WTC11 (cell line): ENCODE data around the gene NET1. TPM values are rescaled to one million over a fixed set of nuclear protein-coding genes. Genes with fewer than 3 reads are reported as not detected.

Source experiments
- ATF1 ChIP-seq: sonication (generic); formaldehyde crosslinking; IDR thresholded peaks from 2 replicates; pipeline ENCODE4 v1.8.1; 2023; ENCODE audit warnings: mild to moderate bottlenecking, moderate library complexity, missing genetic modification reagents
- ATF6 ChIP-seq: sonication (generic); formaldehyde crosslinking; IDR thresholded peaks from 2 replicates; pipeline ENCODE4 v1.8.1; 2023; ENCODE audit warnings: mild to moderate bottlenecking, missing genetic modification reagents
- CREM ChIP-seq: sonication (generic); formaldehyde crosslinking; IDR thresholded peaks from 2 replicates; pipeline ENCODE4 v1.8.1; 2022; ENCODE audit warnings: mild to moderate bottlenecking, missing genetic modification reagents, moderate library complexity
- ELF4 ChIP-seq: sonication (generic); formaldehyde crosslinking; IDR thresholded peaks from 2 replicates; pipeline ENCODE4 v1.8.1; 2022; ENCODE audit warnings: low read depth, mild to moderate bottlenecking, moderate library complexity, missing genetic modification reagents
- ETV6 ChIP-seq: sonication (generic); formaldehyde crosslinking; IDR thresholded peaks from 2 replicates; pipeline ENCODE4 v1.8.1; 2022; ENCODE audit warnings: mild to moderate bottlenecking, missing genetic modification reagents
- FOXJ3 ChIP-seq: sonication (generic); formaldehyde crosslinking; IDR thresholded peaks from 2 replicates; pipeline ENCODE4 v1.9.0; 2021; ENCODE audit warnings: missing genetic modification reagents, mild to moderate bottlenecking, borderline replicate concordance
- FOXK1 ChIP-seq: sonication (generic); formaldehyde crosslinking; IDR thresholded peaks from 2 replicates; pipeline ENCODE4 v1.8.0; 2022; ENCODE audit warnings: mild to moderate bottlenecking, moderate library complexity, missing genetic modification reagents
- GABPB1 ChIP-seq: sonication (generic); formaldehyde crosslinking; IDR thresholded peaks from 2 replicates; pipeline ENCODE4 v1.8.1; 2023; ENCODE audit warnings: mild to moderate bottlenecking, missing genetic modification reagents
- HMGXB4 ChIP-seq: sonication (generic); formaldehyde crosslinking; IDR thresholded peaks from 2 replicates; pipeline ENCODE4 v1.8.1; 2023; ENCODE audit warnings: mild to moderate bottlenecking, moderate library complexity, missing genetic modification reagents
- JUN ChIP-seq: sonication (generic); formaldehyde crosslinking; IDR thresholded peaks from 2 replicates; pipeline ENCODE4 v1.8.0; 2023; ENCODE audit warnings: mild to moderate bottlenecking, missing genetic modification reagents
- MXD4 ChIP-seq: fragments of 250-450 bp; sonication (Bioruptor Pico); IDR thresholded peaks from 2 replicates; pipeline ENCODE4 v1.8.0; 2021; ENCODE audit warnings: mild to moderate bottlenecking, moderate library complexity, borderline replicate concordance
- NFE2L1 ChIP-seq: sonication (generic); formaldehyde crosslinking; IDR thresholded peaks from 2 replicates; pipeline ENCODE4 v1.8.1; 2023; ENCODE audit warnings: missing genetic modification reagents
- NR2C2 ChIP-seq: sonication (generic); formaldehyde crosslinking; IDR thresholded peaks from 2 replicates; pipeline ENCODE4 v1.8.0; 2022; ENCODE audit warnings: mild to moderate bottlenecking, missing genetic modification reagents
- SMAD3 ChIP-seq: sonication (generic); formaldehyde crosslinking; IDR thresholded peaks from 2 replicates; pipeline ENCODE4 v1.8.0; 2022; ENCODE audit warnings: missing genetic modification reagents, mild to moderate bottlenecking, borderline replicate concordance
- SOX15 ChIP-seq: fragments of 250-450 bp; sonication (Bioruptor Pico); IDR thresholded peaks from 2 replicates; pipeline ENCODE4 v1.9.0; 2021; ENCODE audit warnings: mild to moderate bottlenecking
- SP1 ChIP-seq: sonication (generic); formaldehyde crosslinking; conservative IDR thresholded peaks from 2 replicates; pipeline ENCODE4 v1.8.1; 2022; ENCODE audit warnings: missing genetic modification reagents
- USF1 ChIP-seq: sonication (generic); formaldehyde crosslinking; IDR thresholded peaks from 2 replicates; pipeline ENCODE4 v1.8.0; 2022; ENCODE audit warnings: mild to moderate bottlenecking, missing genetic modification reagents
- USF2 ChIP-seq: sonication (generic); formaldehyde crosslinking; IDR thresholded peaks from 2 replicates; pipeline ENCODE4 v1.8.1; 2023; ENCODE audit warnings: mild to moderate bottlenecking, missing genetic modification reagents, moderate library complexity
- ZNF121 ChIP-seq: sonication (generic); formaldehyde crosslinking; IDR thresholded peaks from 2 replicates; pipeline ENCODE4 v1.8.0; 2023; ENCODE audit warnings: missing genetic modification reagents
- ZNF219 ChIP-seq: sonication (generic); formaldehyde crosslinking; IDR thresholded peaks from 2 replicates; pipeline ENCODE4 v1.8.0; 2023; ENCODE audit warnings: missing genetic modification reagents, mild to moderate bottlenecking, borderline replicate concordance
- ZNF317 ChIP-seq: sonication (generic); formaldehyde crosslinking; IDR thresholded peaks from 2 replicates; pipeline ENCODE4 v1.8.1; 2023; ENCODE audit warnings: low read depth, mild to moderate bottlenecking, moderate library complexity, missing genetic modification reagents, borderline replicate concordance
- ZNF425 ChIP-seq: fragments of 250-450 bp; sonication (Bioruptor Pico); conservative IDR thresholded peaks from 2 replicates; pipeline ENCODE4 v1.9.0; 2021; ENCODE audit warnings: mild to moderate bottlenecking
- ZSCAN18 ChIP-seq: fragments of 250-450 bp; sonication (Bioruptor Pico); IDR thresholded peaks from 2 replicates; pipeline ENCODE4 v2.1.2; 2022; ENCODE audit warnings: mild to moderate bottlenecking, moderate library complexity
- total RNA-seq: library from RNA; stranded (reverse); gene quantifications from 3 replicates; pipeline ENCODE4 v1.2.3, GENCODE V29; 2021
- TF ChIP-seq, protein P1 (sequence below): sonication (generic); formaldehyde crosslinking; IDR thresholded peaks from 2 replicates; pipeline ENCODE4 v1.8.0; 2023; ENCODE audit warnings: mild to moderate bottlenecking, missing genetic modification reagents
- TF ChIP-seq, protein P2 (sequence below): sonication (generic); formaldehyde crosslinking; IDR thresholded peaks from 2 replicates; pipeline ENCODE4 v1.8.0; 2023; ENCODE audit warnings: missing genetic modification reagents

The NET1 gene
- total RNA-seq, 1 experiment from 2014 or later = 85.4 TPM

- TF ChIP-seq, protein P1, sequence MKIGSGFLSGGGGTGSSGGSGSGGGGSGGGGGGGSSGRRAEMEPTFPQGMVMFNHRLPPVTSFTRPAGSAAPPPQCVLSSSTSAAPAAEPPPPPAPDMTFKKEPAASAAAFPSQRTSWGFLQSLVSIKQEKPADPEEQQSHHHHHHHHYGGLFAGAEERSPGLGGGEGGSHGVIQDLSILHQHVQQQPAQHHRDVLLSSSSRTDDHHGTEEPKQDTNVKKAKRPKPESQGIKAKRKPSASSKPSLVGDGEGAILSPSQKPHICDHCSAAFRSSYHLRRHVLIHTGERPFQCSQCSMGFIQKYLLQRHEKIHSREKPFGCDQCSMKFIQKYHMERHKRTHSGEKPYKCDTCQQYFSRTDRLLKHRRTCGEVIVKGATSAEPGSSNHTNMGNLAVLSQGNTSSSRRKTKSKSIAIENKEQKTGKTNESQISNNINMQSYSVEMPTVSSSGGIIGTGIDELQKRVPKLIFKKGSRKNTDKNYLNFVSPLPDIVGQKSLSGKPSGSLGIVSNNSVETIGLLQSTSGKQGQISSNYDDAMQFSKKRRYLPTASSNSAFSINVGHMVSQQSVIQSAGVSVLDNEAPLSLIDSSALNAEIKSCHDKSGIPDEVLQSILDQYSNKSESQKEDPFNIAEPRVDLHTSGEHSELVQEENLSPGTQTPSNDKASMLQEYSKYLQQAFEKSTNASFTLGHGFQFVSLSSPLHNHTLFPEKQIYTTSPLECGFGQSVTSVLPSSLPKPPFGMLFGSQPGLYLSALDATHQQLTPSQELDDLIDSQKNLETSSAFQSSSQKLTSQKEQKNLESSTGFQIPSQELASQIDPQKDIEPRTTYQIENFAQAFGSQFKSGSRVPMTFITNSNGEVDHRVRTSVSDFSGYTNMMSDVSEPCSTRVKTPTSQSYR = peak; percentile 75; the same call in 1 of the 2 replicates
- TF ChIP-seq ATF1 (CRISPR knock-in tag) (no peak), MXD4 (CRISPR knock-in tag) (no peak), NFE2L1 (CRISPR knock-in tag) (peak; percentile 73; the same call in 1 of the 2 replicates), FOXJ3 (no peak), SP1 (CRISPR knock-in tag) (peak; percentile 85), ATF6 (no peak), FOXK1 (peak; percentile 79), ETV6 (CRISPR knock-in tag) (0 out of 2 replicates have a peak, but pooled peaks have one; percentile 56), ZNF121 (CRISPR knock-in tag) (no peak), ZSCAN18 (CRISPR knock-in tag) (no peak), ELF4 (CRISPR knock-in tag) (no peak), USF2 (CRISPR knock-in tag) (peak; percentile 95), ZNF219 (no peak), CREM (CRISPR knock-in tag) (no peak), ZNF425 (CRISPR knock-in tag) (no peak), SOX15 (CRISPR knock-in tag) (no peak), ZNF317 (CRISPR knock-in tag) (no peak), USF1 (CRISPR knock-in tag) (peak; percentile 94), NR2C2 (CRISPR knock-in tag) (no peak), SMAD3 (peak; percentile 85), JUN (CRISPR knock-in tag) (no peak), GABPB1 (CRISPR knock-in tag) (peak; percentile 53; the same call in 1 of the 2 replicates), HMGXB4 (0 out of 2 replicates have a peak, but pooled peaks have one; percentile 30)
- TF ChIP-seq, protein P2, sequence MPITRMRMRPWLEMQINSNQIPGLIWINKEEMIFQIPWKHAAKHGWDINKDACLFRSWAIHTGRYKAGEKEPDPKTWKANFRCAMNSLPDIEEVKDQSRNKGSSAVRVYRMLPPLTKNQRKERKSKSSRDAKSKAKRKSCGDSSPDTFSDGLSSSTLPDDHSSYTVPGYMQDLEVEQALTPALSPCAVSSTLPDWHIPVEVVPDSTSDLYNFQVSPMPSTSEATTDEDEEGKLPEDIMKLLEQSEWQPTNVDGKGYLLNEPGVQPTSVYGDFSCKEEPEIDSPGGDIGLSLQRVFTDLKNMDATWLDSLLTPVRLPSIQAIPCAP (CRISPR knock-in tag) = no peak
Observed at GRCh38 chr10:5446390-5446926, 34.1 kb downstream of the NET1 start (continued).
